ENCODE data around the gene SEMA3B.

DNA sequence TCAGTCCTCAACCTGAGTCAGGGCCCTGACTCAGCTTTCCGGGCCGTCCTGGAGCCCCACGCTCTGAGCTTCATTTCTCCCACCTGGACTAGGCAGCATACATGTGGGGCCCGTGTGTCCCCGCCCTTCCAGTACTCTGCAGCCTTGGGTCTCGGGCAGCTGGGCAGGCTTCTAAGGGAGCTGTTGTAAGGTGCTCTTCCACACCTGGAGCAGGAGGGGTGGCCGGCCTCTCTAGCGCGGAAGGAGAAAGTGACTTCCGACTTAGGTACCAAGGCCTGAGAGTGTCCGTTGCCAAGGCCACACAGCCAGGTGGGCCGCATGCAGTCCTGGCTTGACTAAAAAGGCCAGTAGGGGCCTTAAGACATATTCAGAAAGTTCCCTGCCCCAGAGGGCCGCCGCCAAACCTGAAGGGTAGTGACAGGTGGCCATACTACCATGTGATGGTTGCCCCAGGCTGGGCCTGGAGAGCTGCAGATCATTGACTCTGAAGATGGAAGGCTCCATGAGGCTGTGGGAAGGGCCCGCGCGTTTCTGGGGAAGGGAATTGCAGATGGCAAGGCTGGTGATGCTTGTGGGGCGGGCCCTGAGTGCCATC lies 9.4 kb upstream of the SEMA3B start:
- TF ChIP-seq, protein P1, sequence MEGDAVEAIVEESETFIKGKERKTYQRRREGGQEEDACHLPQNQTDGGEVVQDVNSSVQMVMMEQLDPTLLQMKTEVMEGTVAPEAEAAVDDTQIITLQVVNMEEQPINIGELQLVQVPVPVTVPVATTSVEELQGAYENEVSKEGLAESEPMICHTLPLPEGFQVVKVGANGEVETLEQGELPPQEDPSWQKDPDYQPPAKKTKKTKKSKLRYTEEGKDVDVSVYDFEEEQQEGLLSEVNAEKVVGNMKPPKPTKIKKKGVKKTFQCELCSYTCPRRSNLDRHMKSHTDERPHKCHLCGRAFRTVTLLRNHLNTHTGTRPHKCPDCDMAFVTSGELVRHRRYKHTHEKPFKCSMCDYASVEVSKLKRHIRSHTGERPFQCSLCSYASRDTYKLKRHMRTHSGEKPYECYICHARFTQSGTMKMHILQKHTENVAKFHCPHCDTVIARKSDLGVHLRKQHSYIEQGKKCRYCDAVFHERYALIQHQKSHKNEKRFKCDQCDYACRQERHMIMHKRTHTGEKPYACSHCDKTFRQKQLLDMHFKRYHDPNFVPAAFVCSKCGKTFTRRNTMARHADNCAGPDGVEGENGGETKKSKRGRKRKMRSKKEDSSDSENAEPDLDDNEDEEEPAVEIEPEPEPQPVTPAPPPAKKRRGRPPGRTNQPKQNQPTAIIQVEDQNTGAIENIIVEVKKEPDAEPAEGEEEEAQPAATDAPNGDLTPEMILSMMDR (conservative IDR thresholded peaks at IDR 0.05; ENCODE audit: low read length): no peak
- TF ChIP-seq EZH2phosphoT487 (IDR thresholded peaks at IDR 0.05; ENCODE audit: borderline replicate concordance): no peak
